Adrenal gland (tissue), 12 donors: ENCODE measurements around the gene ZKSCAN8. TPM values are rescaled to one million over a fixed set of nuclear protein-coding genes. Genes with fewer than 3 reads are reported as not detected.

Source experiments
- DNase-seq, 7 donors: peaks; one replicate each; pipeline ENCODE4 v3.0.0-alpha.2; 2019 to 2020
- H3K27ac ChIP-seq, 5 donors: fragments of 200-600 bp; sonication (generic) in 4 of 5; 1 replicate in 3 of 5; 2 replicates in 2 of 5; pipeline versions ENCODE4 v1.5.1 to v1.8.0; 2016 to 2020; ENCODE audit warnings: mild to moderate bottlenecking in 1 of 5
- H3K27me3 ChIP-seq: fragments of 200-600 bp; 2 replicates; pipeline ENCODE4 v1.8.0; 2021
- H3K36me3 ChIP-seq, 2 donors: fragments of 200-600 bp; replicated peaks in 1 of 2; 1 replicate in 1 of 2; 2 replicates in 1 of 2; pipeline versions ENCODE4 v1.5.1 to v1.8.0; 2018 to 2022
- H3K4me1 ChIP-seq, 2 donors: fragments of 200-600 bp; replicated peaks in 1 of 2; 1 replicate in 1 of 2; 2 replicates in 1 of 2; pipeline versions ENCODE4 v1.5.1 to v1.8.0; 2018 to 2021
- H3K4me3 ChIP-seq, 4 donors: fragments of 200-600 bp; sonication (generic) in 3 of 4; one replicate each; pipeline ENCODE4 v1.5.1; 2016 to 2018
- H3K9me3 ChIP-seq, 3 donors: fragments of 200-600 bp; sonication (generic) in 1 of 3; replicated peaks in 1 of 3; 1 replicate in 2 of 3; 2 replicates in 1 of 3; pipeline versions ENCODE4 v1.5.1 to v1.8.0; 2016 to 2021
- CTCF ChIP-seq, 6 experiments: fragments of 450-650 bp in 4 of 6; fragments of 200-600 bp in 2 of 6; sonication (generic) in 1 of 6; IDR thresholded peaks; 1 replicate in 5 of 6; 2 replicates in 1 of 6; pipeline versions ENCODE4 v1.5.1 to v1.8.0; 2016 to 2021; ENCODE audit warnings: antibody characterized with exemption in 6 of 6, mild to moderate bottlenecking in 2 of 6, moderate library complexity in 1 of 6
- POLR2A ChIP-seq, 2 donors: fragments of 450-650 bp; IDR thresholded peaks; one replicate each; pipeline ENCODE4 v1.6.1; 2017; ENCODE audit warnings: antibody characterized with exemption in 2 of 2, mild to moderate bottlenecking in 2 of 2, moderate library complexity in 1 of 2
- WGBS, 4 donors: extraction: QIAGEN DNeasy Blood & Tissue Kit in 2 of 4; methylation state at CpG; one replicate each; pipeline versions ENCODE4 v1.1.5 to v1.1.7; 2013 to 2017; 5-methylcytosine and 5-hydroxymethylcytosine counted together
- intact Hi-C, 2 donors: fragments of 100-400 bp; cut with DNase I; formaldehyde crosslinking; loops; one replicate each; pipeline versions ENCODE4 v1.14.1 to v1.15.0; 2022 to 2023
- polyA plus RNA-seq, 3 donors: library from polyadenylated mRNA; stranded (reverse); fragments of 200-250 nt in 2 of 3; fragments of 350-450 nt in 1 of 3; fragmentation: Illumina TruSeq in 1 of 3; extraction: RNeasy Lipid Tissue Mini Kit (QIAGEN cat#74804) in 1 of 3; gene quantifications; one replicate each; pipeline ENCODE4 v1.2.3, GENCODE V29; 2013 to 2014
- total RNA-seq, 9 donors: library from RNA; depleted of rRNA in 4 of 9; stranded (reverse); fragments of >200 nt in 4 of 9; fragments of 120-200 nt in 1 of 9; fragmentation: NEBNext Ultra II Directional in 1 of 9; extraction: Animal tissue kit (Norgen Biotek cat#: 25700) in 1 of 9; gene quantifications; one replicate each; pipeline versions ENCODE4 v1.1.0 to v1.2.4, GENCODE V29; 2013 to 2023
- donor health status: healthy with polysubstance abuse.
- donor health status: Bipolar disorder and iron deficiency.
- donor health status: DM: yes; HTN: yes; CAD: no.
- donor health status: DM: no; HTN: no; CAD: no.
- donor health status: DM: no; HTN: no; CAD: no.
- donor health status: DM: yes; HTN: yes; CAD: no.

The ZKSCAN8 gene
- total and polyA plus RNA-seq, 12 donors = 3.5 to 26.1 (median 19.1) TPM

- 15 to 23% (median 17%) methylated on average over 15 of the region's 15 CpGs for WGBS, 4 donors
- Histone ChIP-seq H3K4me1 (no peaks in the 10 kb centered on the region), H3K9me3 (no peaks in the 10 kb centered on the region), H3K36me3 (no peaks in the 10 kb centered on the region), H3K27me3 (peaks cover 68% of the 10 kb centered on the region), H3K4me3 (peak overlapping the region in 1 of 4 donors; percentile 11), H3K27ac (no peak overlapping the region)
- TF ChIP-seq CTCF (IDR thresholded peaks at IDR 0.05) = no peak
- TF ChIP-seq POLR2A (IDR thresholded peaks at IDR 0.05) = no peak
- intact Hi-C loops = no loop called here
- DNase-seq = no peak
Measured at GRCh38 chr6:28206928-28207509, 65.3 kb downstream of the ZKSCAN8 start.

GRCh38 chr6:28207510-28208110, 65.9 kb downstream of the ZKSCAN8 start:
- H3K36me3 ChIP-seq = no peaks in the 10 kb centered on the region
- intact Hi-C loops = no loop called here
- H3K27me3 ChIP-seq = peaks cover 69% of the 10 kb centered on the region
- H3K4me1 ChIP-seq = no peaks in the 10 kb centered on the region
- H3K9me3 ChIP-seq = no peaks in the 10 kb centered on the region
- TF ChIP-seq CTCF (IDR thresholded peaks at IDR 0.05) (no peak), POLR2A (IDR thresholded peaks at IDR 0.05) (no peak)
- no peak overlapping the region for H3K27ac ChIP-seq
- no peak for DNase-seq
- WGBS, 4 donors = 4 to 6% (median 5%) methylated on average over 33 to 35 of the region's 35 CpGs
- H3K4me3 ChIP-seq = peak overlapping the region in 1 of 4 donors; percentile 11

GRCh38 chr6:28208111-28208659, 66.5 kb downstream of the ZKSCAN8 start:
- H3K4me1 ChIP-seq = no peaks in the 10 kb centered on the region
- peaks cover 72% of the 10 kb centered on the region for H3K27me3 ChIP-seq
- no peak for DNase-seq
- intact Hi-C loops = no loop called here
- no peak overlapping the region for H3K4me3 ChIP-seq
- no peaks in the 10 kb centered on the region for H3K36me3 ChIP-seq
- H3K9me3 ChIP-seq = no peaks in the 10 kb centered on the region
- WGBS, 4 donors = 10 to 15% (median 12%) methylated on average over 23 of the region's 23 CpGs
- no peak for TF ChIP-seq CTCF (IDR thresholded peaks at IDR 0.05)
- no peak overlapping the region for H3K27ac ChIP-seq

Other genes starting within 250 kb of the ZKSCAN8 start
- not detected for gene OR2B2, start 229.5 kb upstream of the ZKSCAN8 start, total RNA-seq
- not detected for gene OR2B2, start 229.5 kb upstream of the ZKSCAN8 start, polyA plus RNA-seq
- under 1 TPM in 1 of 9 donors, not detected in 8; 0.22 TPM for gene OR2B6, start 184.6 kb upstream of the ZKSCAN8 start, total RNA-seq
- not detected for gene OR2B6, start 184.6 kb upstream of the ZKSCAN8 start, polyA plus RNA-seq
- gene ZNF165, start 61.3 kb upstream of the ZKSCAN8 start, total RNA-seq = 1 to 10 TPM in 4 of 9 donors, under 1 TPM in 5; 0.56 to 3.9 (median 0.97) TPM
- gene ZNF165, start 61.3 kb upstream of the ZKSCAN8 start, polyA plus RNA-seq = 1 to 10 TPM in 1 of 3 donors, under 1 TPM in 2; 0.72 to 1.1 (median 0.98) TPM
- 1 to 10 TPM; 1.8 to 6.9 (median 4.2) TPM for gene ZSCAN16, start 17.3 kb upstream of the ZKSCAN8 start, total RNA-seq
- gene ZSCAN16, start 17.3 kb upstream of the ZKSCAN8 start, polyA plus RNA-seq = 1 to 10 TPM; 7.9 to 9.6 (median 8.3) TPM
- gene ZSCAN9, start 83.4 kb downstream of the ZKSCAN8 start, total RNA-seq = 10 to 100 TPM in 4 of 9 donors, 1 to 10 TPM in 5; 1.8 to 30.8 (median 9.8) TPM
- 10 to 100 TPM; 11.2 to 29.1 (median 19.1) TPM for gene ZSCAN9, start 83.4 kb downstream of the ZKSCAN8 start, polyA plus RNA-seq
- gene ZKSCAN4, start 110.4 kb downstream of the ZKSCAN8 start, total RNA-seq = 1 to 10 TPM; 1.5 to 7.3 (median 5.1) TPM
- 1 to 10 TPM; 3.6 to 4.3 (median 4.2) TPM for gene ZKSCAN4, start 110.4 kb downstream of the ZKSCAN8 start, polyA plus RNA-seq
- gene NKAPL, start 117.4 kb downstream of the ZKSCAN8 start, total RNA-seq = 1 to 10 TPM in 6 of 9 donors, under 1 TPM in 2, not detected in 1; 0.37 to 3.4 (median 1.3) TPM
- gene NKAPL, start 117.4 kb downstream of the ZKSCAN8 start, polyA plus RNA-seq = 1 to 10 TPM; 2.2 to 3.4 (median 2.3) TPM
- gene ZSCAN26, start 125.3 kb downstream of the ZKSCAN8 start, total RNA-seq = 10 to 100 TPM in 8 of 9 donors, 1 to 10 TPM in 1; 7.2 to 27.3 (median 17.7) TPM
- 10 to 100 TPM; 12.9 to 21.9 (median 19.0) TPM for gene ZSCAN26, start 125.3 kb downstream of the ZKSCAN8 start, polyA plus RNA-seq
- gene PGBD1, start 139.7 kb downstream of the ZKSCAN8 start, total RNA-seq = 1 to 10 TPM; 1.1 to 7.8 (median 3.1) TPM
- 1 to 10 TPM; 2.5 to 7.9 (median 4.4) TPM for gene PGBD1, start 139.7 kb downstream of the ZKSCAN8 start, polyA plus RNA-seq
- 10 to 100 TPM in 4 of 9 donors, 1 to 10 TPM in 5; 2.3 to 13.5 (median 9.3) TPM for gene ZSCAN31, start 194.3 kb downstream of the ZKSCAN8 start, total RNA-seq
- gene ZSCAN31, start 194.3 kb downstream of the ZKSCAN8 start, polyA plus RNA-seq = 1 to 10 TPM; 3.7 to 7.9 (median 4.3) TPM
- 10 to 100 TPM in 2 of 9 donors, 1 to 10 TPM in 7; 1.8 to 12.4 (median 6.1) TPM for gene ZKSCAN3, start 208.1 kb downstream of the ZKSCAN8 start, total RNA-seq
- 1 to 10 TPM; 1.4 to 5.5 (median 2.8) TPM for gene ZKSCAN3, start 208.1 kb downstream of the ZKSCAN8 start, polyA plus RNA-seq